K562 (cell line): ENCODE results near the gene SERPINA5. TPM values are rescaled to one million over a fixed set of nuclear protein-coding genes. Genes with fewer than 3 reads are reported as not detected.

Source experiments
- ATAC-seq: fragments of 200-7000 bp; cut with Tn5 transposase; 3 replicates; pipeline ENCODE4 v1.9.1; 2020; ENCODE audit warnings: moderate library complexity
- BruUV-seq: library from RNA; stranded (reverse); fragments of 400-500 nt; replicated peaks from 2 replicates; lab custom pipeline; 2021; lab: Mats Ljungman, UMichigan
- CTCF ChIA-PET: fragments of 300-600 bp; formaldehyde crosslinking; extraction: SDS; loops from one replicate; lab custom pipeline; 2021; ENCODE audit warnings: low intra/inter-chr PET ratio; lab: Yijun Ruan, JAX
- POLR2A ChIA-PET: fragments of 300-600, 350-650 bp; sonication (Branson Sonifier 250); formaldehyde crosslinking; extraction: SDS; loops from one replicate; lab custom pipeline; 2021; ENCODE audit warnings: antibody characterized with exemption, inconsistent platforms; lab: Yijun Ruan, JAX
- DNase-seq, 4 experiments: peaks; one replicate each; pipeline versions ENCODE4 v3.0.0 to v3.0.0-alpha.2; 2011 to 2018; ENCODE audit warnings: low spot score in 3 of 4, mixed read lengths in 3 of 4; ENCODE audit errors: extremely low read depth in 1 of 4
- FAIRE-seq: peaks from 2 replicates; lab custom pipeline; 2011; peaks lifted over from hg19 to GRCh38; lab: Jason Lieb, UNC
- H2AFZ ChIP-seq: 2 replicates; pipeline ENCODE4 v1.6.0; 2011; ENCODE audit warnings: low read depth, low read length, control low read depth, inconsistent platforms
- H3K27ac ChIP-seq: fragments of 200-600 bp; 3 replicates; pipeline ENCODE4 v1.8.0; 2011; ENCODE audit warnings: low read depth, mild to moderate bottlenecking, control low read depth, inconsistent platforms, low read length, moderate library complexity, mixed read lengths; ENCODE audit errors: extremely low read depth
- H3K27me3 ChIP-seq, 2 experiments: fragments of 300-600 bp in 1 of 2; 2 replicates in 1 of 2; 3 replicates in 1 of 2; pipeline versions ENCODE4 v1.6.0 to v1.8.0; 2011; ENCODE audit warnings: inconsistent platforms in 2 of 2, low read length in 2 of 2, mild to moderate bottlenecking in 1 of 2, mixed read lengths in 1 of 2, moderate library complexity in 1 of 2; ENCODE audit not compliant: control insufficient read depth in 2 of 2, insufficient read depth in 2 of 2
- H3K36me3 ChIP-seq: fragments of 300-600 bp; 3 replicates; pipeline ENCODE4 v1.8.0; 2011; ENCODE audit warnings: mild to moderate bottlenecking, low read length, inconsistent platforms; ENCODE audit not compliant: control insufficient read depth, insufficient read depth
- H3K4me1 ChIP-seq, 2 experiments: fragments of 200-600 bp in 1 of 2; replicated peaks in 1 of 2; 2 replicates in 1 of 2; 3 replicates in 1 of 2; pipeline versions ENCODE4 v1.5.1 to v1.8.0; 2011; ENCODE audit warnings: inconsistent platforms in 2 of 2, low read length in 2 of 2, mild to moderate bottlenecking in 1 of 2, mixed read lengths in 1 of 2, moderate library complexity in 1 of 2; ENCODE audit not compliant: control insufficient read depth in 2 of 2, insufficient read depth in 2 of 2
- H3K4me2 ChIP-seq: 2 replicates; pipeline ENCODE4 v1.6.1; 2011; ENCODE audit warnings: low read length, control low read depth, inconsistent platforms, mixed read lengths; ENCODE audit not compliant: insufficient read depth
- H3K4me3 ChIP-seq: fragments of 200-600 bp; sonication (generic), shearing (Covaris generic); 2 replicates; pipeline ENCODE4 v1.5.1; 2016; ENCODE audit warnings: control low read depth, inconsistent platforms
- H3K79me2 ChIP-seq: fragments of 200-600 bp; 3 replicates; pipeline ENCODE4 v1.8.0; 2011; ENCODE audit warnings: low read length, inconsistent platforms; ENCODE audit not compliant: control insufficient read depth, insufficient read depth
- H3K9ac ChIP-seq, 2 experiments: 2 replicates each; pipeline versions ENCODE4 v1.6.0 to v1.6.1; 2011; ENCODE audit warnings: low read depth in 2 of 2, low read length in 2 of 2, control low read depth in 1 of 2, inconsistent platforms in 1 of 2, mild to moderate bottlenecking in 1 of 2, mixed read lengths in 1 of 2; ENCODE audit not compliant: insufficient read depth in 1 of 2
- H3K9me1 ChIP-seq: one replicate; pipeline ENCODE4 v1.6.0; 2011; ENCODE audit warnings: inconsistent platforms, mild to moderate bottlenecking, low read length, moderate library complexity; ENCODE audit not compliant: control insufficient read depth, insufficient read depth
- H3K9me3 ChIP-seq: replicated peaks from 2 replicates; pipeline ENCODE4 v1.5.1; 2011; ENCODE audit warnings: low read depth, low read length, inconsistent platforms; ENCODE audit not compliant: control insufficient read depth, insufficient read depth
- H4K20me1 ChIP-seq: replicated peaks from 2 replicates; pipeline ENCODE4 v1.6.1; 2011; ENCODE audit warnings: low read length, inconsistent platforms, mixed read lengths; ENCODE audit not compliant: control insufficient read depth, insufficient read depth
- CEBPB ChIP-seq: fragments of 450-650 bp; IDR thresholded peaks from 2 replicates; pipeline ENCODE4 v1.6.1; 2016; ENCODE audit warnings: missing genetic modification characterization, missing compliant biosample characterization
- DIDO1 ChIP-seq: fragments of 450-650 bp; IDR thresholded peaks from 2 replicates; pipeline ENCODE4 v1.6.1; 2016; ENCODE audit warnings: low read depth, missing biosample characterization, missing genetic modification characterization
- DPF2 ChIP-seq: fragments of 450-650 bp; IDR thresholded peaks from 2 replicates; pipeline ENCODE4 v1.6.1; 2016
- GATA2 ChIP-seq: sonication (generic); formaldehyde crosslinking; IDR thresholded peaks from 2 replicates; pipeline ENCODE4 v1.4.0; 2020; ENCODE audit warnings: mild to moderate bottlenecking, missing genetic modification reagents
- NKRF ChIP-seq: fragments of 450-650 bp; IDR thresholded peaks from 2 replicates; pipeline ENCODE4 v1.6.1; 2016; ENCODE audit warnings: borderline replicate concordance
- TAF15 ChIP-seq: fragments of 200-400 bp; formaldehyde crosslinking; IDR thresholded peaks from 2 replicates; pipeline ENCODE4 v1.6.1; 2017; ENCODE audit warnings: mild to moderate bottlenecking, low read depth, low read length, moderate library complexity
- TAF7 ChIP-seq: fragments of 450-650 bp; IDR thresholded peaks from 2 replicates; pipeline ENCODE4 v1.6.1; 2016; ENCODE audit warnings: missing genetic modification characterization, missing compliant biosample characterization
- TCF7L2 ChIP-seq: fragments of 150-350 bp; IDR thresholded peaks from 2 replicates; pipeline ENCODE4 v1.6.1; 2016; ENCODE audit warnings: low read depth, mild to moderate bottlenecking, low read length, moderate library complexity
- TRIM25 ChIP-seq: fragments of 450-650 bp; IDR thresholded peaks from 2 replicates; pipeline ENCODE4 v1.7.0; 2016; ENCODE audit warnings: borderline replicate concordance
- ZFP30 ChIP-seq: fragments of 250-450 bp; sonication (Bioruptor Pico); IDR thresholded peaks from 2 replicates; pipeline ENCODE4 v1.8.0; 2022; ENCODE audit warnings: moderate library complexity, mild to moderate bottlenecking, inconsistent platforms, borderline replicate concordance
- ZNF280B ChIP-seq: fragments of 250-450 bp; sonication (Bioruptor Pico); IDR thresholded peaks from 2 replicates; pipeline ENCODE4 v1.5.1; 2021; ENCODE audit warnings: mild to moderate bottlenecking
- ZNF584 ChIP-seq: fragments of 200-800 bp; sonication (Bioruptor generic); IDR thresholded peaks from 2 replicates; pipeline ENCODE4 v1.6.1; 2016; ENCODE audit warnings: low read depth, mild to moderate bottlenecking, missing genetic modification characterization, missing compliant biosample characterization
- ZNF76 ChIP-seq: fragments of 250-450 bp; sonication (Bioruptor Pico); IDR thresholded peaks from 2 replicates; pipeline ENCODE4 v1.4.0; 2020; ENCODE audit warnings: mild to moderate bottlenecking, moderate library complexity, borderline replicate concordance
- in situ Hi-C: fragments of 300-500 bp; cut with MboI; formaldehyde crosslinking; loops from 4 replicates; pipeline ENCODE4 v1.15.0; 2018; ENCODE audit warnings: inconsistent platforms, mixed read lengths
- intact Hi-C: fragments of 100-400 bp; cut with micrococcal nuclease; formaldehyde crosslinking; loops from 2 replicates; pipeline ENCODE4 v1.14.2; 2022
- polyA plus RNA-seq, 8 experiments: library from polyadenylated mRNA; depleted of rRNA in 4 of 8; stranded (reverse) in 5 of 8; unstranded in 3 of 8; fragments of >200 nt; fragmentation: Nextera tagmentation in 2 of 8; fragmentation: Illumina TruSeq in 1 of 8; extraction: Ambion mirVana in 2 of 8; extraction: Trizol in 1 of 8; gene quantifications; 2 replicates each; pipeline versions ENCODE4 v1.2.1 to v1.2.3, GENCODE V29; 2011 to 2014; ENCODE audit warnings: inconsistent platforms in 1 of 8, missing spikeins in 1 of 8
- total RNA-seq, 7 experiments: library from RNA; depleted of rRNA in 6 of 7; stranded (reverse); fragments of >200 nt in 6 of 7; fragmentation: Illumina TruSeq in 2 of 7; extraction: Trizol in 2 of 7; gene quantifications; 2 replicates each; pipeline versions ENCODE4 v1.2.1 to v1.2.3, GENCODE V29; 2011 to 2021; ENCODE audit warnings: low replicate concordance in 1 of 7
- TF ChIP-seq, protein P1 (sequence below): fragments of 250-450 bp; sonication (Bioruptor Pico); IDR thresholded peaks from 2 replicates; pipeline ENCODE4 v1.9.0; 2021; ENCODE audit warnings: mild to moderate bottlenecking, inconsistent platforms

SERPINA5 gene
- total and polyA plus RNA-seq, 9 of the 15 experiments (the other 6 are each of a cell fraction or from before 2014, with no cell fraction given) = 0.38 TPM; not detected in 8

- no peak for FAIRE-seq
- no peaks in the 10 kb centered on the region for H3K4me1 ChIP-seq
- no peak overlapping the region for H2AFZ ChIP-seq
- no peaks in the 10 kb centered on the region for H3K36me3 ChIP-seq
- no peak for ATAC-seq
- H3K9me3 ChIP-seq = no peaks in the 10 kb centered on the region
- POLR2A ChIA-PET = no interaction called here
- no peak overlapping the region for H3K9ac ChIP-seq
- H3K79me2 ChIP-seq = no peaks in the 10 kb centered on the region
- intact Hi-C loops (no loop called here), in situ Hi-C loops (no loop called here)
- CTCF ChIA-PET = no interaction called here
- no peak overlapping the region for H3K27ac ChIP-seq
- no peaks in the 10 kb centered on the region for H4K20me1 ChIP-seq
- no peak for DNase-seq
- no peaks in the 10 kb centered on the region for H3K9me1 ChIP-seq
- no peak overlapping the region for H3K4me2 ChIP-seq
- no peak overlapping the region for H3K4me3 ChIP-seq
- H3K27me3 ChIP-seq = no peaks in the 10 kb centered on the region
- BruUV-seq = no TSS peak
- TF ChIP-seq TAF7 = no peak
- TF ChIP-seq GATA2 (CRISPR knock-in tag) = no peak
- no peak for TF ChIP-seq CEBPB
- no peak for TF ChIP-seq ZNF280B (CRISPR knock-in tag)
- TF ChIP-seq TAF15 = no peak
- TF ChIP-seq TRIM25 = no peak
- no peak for TF ChIP-seq DPF2
- no peak for TF ChIP-seq NKRF
- TF ChIP-seq DIDO1 (tag) = no peak
- TF ChIP-seq, protein P1, sequence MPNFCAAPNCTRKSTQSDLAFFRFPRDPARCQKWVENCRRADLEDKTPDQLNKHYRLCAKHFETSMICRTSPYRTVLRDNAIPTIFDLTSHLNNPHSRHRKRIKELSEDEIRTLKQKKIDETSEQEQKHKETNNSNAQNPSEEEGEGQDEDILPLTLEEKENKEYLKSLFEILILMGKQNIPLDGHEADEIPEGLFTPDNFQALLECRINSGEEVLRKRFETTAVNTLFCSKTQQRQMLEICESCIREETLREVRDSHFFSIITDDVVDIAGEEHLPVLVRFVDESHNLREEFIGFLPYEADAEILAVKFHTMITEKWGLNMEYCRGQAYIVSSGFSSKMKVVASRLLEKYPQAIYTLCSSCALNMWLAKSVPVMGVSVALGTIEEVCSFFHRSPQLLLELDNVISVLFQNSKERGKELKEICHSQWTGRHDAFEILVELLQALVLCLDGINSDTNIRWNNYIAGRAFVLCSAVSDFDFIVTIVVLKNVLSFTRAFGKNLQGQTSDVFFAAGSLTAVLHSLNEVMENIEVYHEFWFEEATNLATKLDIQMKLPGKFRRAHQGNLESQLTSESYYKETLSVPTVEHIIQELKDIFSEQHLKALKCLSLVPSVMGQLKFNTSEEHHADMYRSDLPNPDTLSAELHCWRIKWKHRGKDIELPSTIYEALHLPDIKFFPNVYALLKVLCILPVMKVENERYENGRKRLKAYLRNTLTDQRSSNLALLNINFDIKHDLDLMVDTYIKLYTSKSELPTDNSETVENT (CRISPR knock-in tag) = no peak
- TF ChIP-seq TCF7L2 = no peak
- TF ChIP-seq ZFP30 (CRISPR knock-in tag) = no peak
- no peak for TF ChIP-seq ZNF76 (CRISPR knock-in tag)
- TF ChIP-seq ZNF584 (CRISPR knock-in tag) = no peak
Observed at GRCh38 chr14:94592457-94592856, 11.2 kb downstream of the SERPINA5 start.
